Measurements from ENCODE around the gene ST6GALNAC4. TPM values are rescaled to one million over a fixed set of nuclear protein-coding genes. Genes with fewer than 3 reads are reported as not detected.

ST6GALNAC4 gene
- total and polyA plus RNA-seq, 9 of the 15 experiments (the other 6 are each of a cell fraction or from before 2014, with no cell fraction given), result 2.6 to 43.1 (median 15.4) TPM

GRCh38 chr9:127903557-127904475 is 13.0 kb downstream of the ST6GALNAC4 start (continued):
- TF ChIP-seq MTF1 (CRISPR knock-in tag; IDR thresholded peaks at IDR 0.05; ENCODE audit: borderline replicate concordance) (no peak), HDAC1 (IDR thresholded peaks at IDR 0.05) (peak in 1 of 2 experiments; percentile 34; a peak in 2 of 4 replicates), DEAF1 (CRISPR knock-in tag; IDR thresholded peaks at IDR 0.05) (no peak), MCM5 (IDR thresholded peaks at IDR 0.05; ENCODE audit: low read depth) (no peak), MAZ (CRISPR knock-in tag; conservative IDR thresholded peaks at IDR 0.05 in 1 of 2, IDR thresholded peaks at IDR 0.05 in 1 of 2) (peak; percentile 78 to 84), ELF2 (CRISPR knock-in tag; IDR thresholded peaks at IDR 0.05) (no peak), NUFIP1 (IDR thresholded peaks at IDR 0.05; ENCODE audit: partially characterized antibody) (no peak), NCOA6 (IDR thresholded peaks at IDR 0.05) (no peak), MLLT1 (IDR thresholded peaks at IDR 0.05) (no peak), ELF1 (tag; IDR thresholded peaks at IDR 0.05) (no peak), ZKSCAN8 (CRISPR knock-in tag; IDR thresholded peaks at IDR 0.05) (no peak), KAT8 (IDR thresholded peaks at IDR 0.05; ENCODE audit: low read depth) (no peak), PYGO2 (tag; IDR thresholded peaks at IDR 0.05) (no peak)
